ENCODE results near the gene GBA3.

Gene GBA3

GRCh38 chr4:22733816-22734215 lies 41.1 kb downstream of the GBA3 start (continued):
- TF ChIP-seq PATZ1 (CRISPR knock-in tag; IDR thresholded peaks at IDR 0.05; ENCODE audit: borderline replicate concordance) = no peak
- TF ChIP-seq ZNF8 (CRISPR knock-in tag; IDR thresholded peaks at IDR 0.05) = no peak
- no peak for TF ChIP-seq OSR1 (CRISPR knock-in tag; IDR thresholded peaks at IDR 0.05)

- no peak for ATAC-seq
- no peak for TF ChIP-seq ISL1 (CRISPR knock-in tag; IDR thresholded peaks at IDR 0.05)
- no peak for TF ChIP-seq POU6F1 (CRISPR knock-in tag; IDR thresholded peaks at IDR 0.05; ENCODE audit: borderline replicate concordance, low read depth)
- no peak for TF ChIP-seq TCF4 (CRISPR knock-in tag; IDR thresholded peaks at IDR 0.05; ENCODE audit: borderline replicate concordance)
- TF ChIP-seq ZFP3 (CRISPR knock-in tag; IDR thresholded peaks at IDR 0.05) = no peak
- no peak for TF ChIP-seq CSRNP3 (CRISPR knock-in tag; IDR thresholded peaks at IDR 0.05)
- no peak for TF ChIP-seq CSDC2 (CRISPR knock-in tag; IDR thresholded peaks at IDR 0.05)
- TF ChIP-seq ZNF565 (CRISPR knock-in tag; conservative IDR thresholded peaks at IDR 0.05; ENCODE audit: low read depth) = no peak
- TF ChIP-seq RARB (CRISPR knock-in tag; IDR thresholded peaks at IDR 0.05) = no peak
These were observed 44.2 kb downstream of the GBA3 start for GRCh38 chr4:22736912-22737311.

GRCh38 chr4:22739968-22740367 lies 47.2 kb downstream of the GBA3 start:
- no peak for TF ChIP-seq CSRNP3 (CRISPR knock-in tag; IDR thresholded peaks at IDR 0.05)
- no peak for TF ChIP-seq ARNTL (CRISPR knock-in tag; IDR thresholded peaks at IDR 0.05; ENCODE audit: borderline replicate concordance, low read depth)
- no peak for TF ChIP-seq ZFP30 (CRISPR knock-in tag; IDR thresholded peaks at IDR 0.05)
- TF ChIP-seq ZNF8 (CRISPR knock-in tag; IDR thresholded peaks at IDR 0.05) = no peak
- TF ChIP-seq POU6F1 (CRISPR knock-in tag; IDR thresholded peaks at IDR 0.05; ENCODE audit: borderline replicate concordance, low read depth) = no peak
- TF ChIP-seq SNAI2 (CRISPR knock-in tag; IDR thresholded peaks at IDR 0.05) = no peak
- TF ChIP-seq GLIS3 (CRISPR knock-in tag; IDR thresholded peaks at IDR 0.05) = no peak
- no peak for TF ChIP-seq RARB (CRISPR knock-in tag; IDR thresholded peaks at IDR 0.05)
- TF ChIP-seq CREB5 (CRISPR knock-in tag; IDR thresholded peaks at IDR 0.05; ENCODE audit: low read depth) = no peak
- no peak for TF ChIP-seq ISL1 (CRISPR knock-in tag; IDR thresholded peaks at IDR 0.05)
- TF ChIP-seq ZC3H10 (CRISPR knock-in tag; IDR thresholded peaks at IDR 0.05) = no peak
- no peak for TF ChIP-seq BACH2 (CRISPR knock-in tag; IDR thresholded peaks at IDR 0.05; ENCODE audit: borderline replicate concordance)
- ATAC-seq = no peak

GRCh38 chr4:22741744-22742143 lies 49.0 kb downstream of the GBA3 start:
- no peak for ATAC-seq
- TF ChIP-seq ESRRG (CRISPR knock-in tag; IDR thresholded peaks at IDR 0.05) (no peak), ARNTL (CRISPR knock-in tag; IDR thresholded peaks at IDR 0.05; ENCODE audit: borderline replicate concordance, low read depth) (no peak), TCF4 (CRISPR knock-in tag; IDR thresholded peaks at IDR 0.05; ENCODE audit: borderline replicate concordance) (no peak), BACH2 (CRISPR knock-in tag; IDR thresholded peaks at IDR 0.05; ENCODE audit: borderline replicate concordance) (no peak), ZFP30 (CRISPR knock-in tag; IDR thresholded peaks at IDR 0.05) (no peak), PPARA (CRISPR knock-in tag; IDR thresholded peaks at IDR 0.05; ENCODE audit: borderline replicate concordance) (no peak), TSHZ2 (CRISPR knock-in tag; IDR thresholded peaks at IDR 0.05) (no peak), CSDC2 (CRISPR knock-in tag; IDR thresholded peaks at IDR 0.05) (no peak), PATZ1 (CRISPR knock-in tag; IDR thresholded peaks at IDR 0.05; ENCODE audit: borderline replicate concordance) (no peak), ISL1 (CRISPR knock-in tag; IDR thresholded peaks at IDR 0.05) (no peak)

Measured in SK-N-SH treated with all-trans-retinoic acid at 6 μM for 48 hours (cell line).